WTC11 (cell line): Measurements from ENCODE around the gene NOL9.

ENCODE experiments used
- CREB1 ChIP-seq: sonication (generic); formaldehyde crosslinking; IDR thresholded peaks from 2 replicates; pipeline ENCODE4 v1.8.0; 2023; ENCODE audit warnings: mild to moderate bottlenecking, missing genetic modification reagents
- CTCF ChIP-seq: fragments of 200-600 bp; IDR thresholded peaks from 2 replicates; pipeline ENCODE4 v1.8.0; 2022; ENCODE audit warnings: antibody characterized with exemption
- ELF4 ChIP-seq: sonication (generic); formaldehyde crosslinking; IDR thresholded peaks from 2 replicates; pipeline ENCODE4 v1.8.1; 2022; ENCODE audit warnings: low read depth, mild to moderate bottlenecking, moderate library complexity, missing genetic modification reagents
- HMGXB4 ChIP-seq: sonication (generic); formaldehyde crosslinking; IDR thresholded peaks from 2 replicates; pipeline ENCODE4 v1.8.1; 2023; ENCODE audit warnings: mild to moderate bottlenecking, moderate library complexity, missing genetic modification reagents
- PREB ChIP-seq: sonication (generic); formaldehyde crosslinking; IDR thresholded peaks from 2 replicates; pipeline ENCODE4 v1.8.1; 2022; ENCODE audit warnings: mild to moderate bottlenecking, missing genetic modification reagents, moderate library complexity, borderline replicate concordance
- RELA ChIP-seq: sonication (generic); formaldehyde crosslinking; IDR thresholded peaks from 2 replicates; pipeline ENCODE4 v1.8.1; 2022; ENCODE audit warnings: missing genetic modification reagents, mild to moderate bottlenecking, borderline replicate concordance
- SMAD3 ChIP-seq: sonication (generic); formaldehyde crosslinking; IDR thresholded peaks from 2 replicates; pipeline ENCODE4 v1.8.0; 2022; ENCODE audit warnings: missing genetic modification reagents, mild to moderate bottlenecking, borderline replicate concordance
- SOX15 ChIP-seq: fragments of 250-450 bp; sonication (Bioruptor Pico); IDR thresholded peaks from 2 replicates; pipeline ENCODE4 v1.9.0; 2021; ENCODE audit warnings: mild to moderate bottlenecking
- SP1 ChIP-seq: sonication (generic); formaldehyde crosslinking; conservative IDR thresholded peaks from 2 replicates; pipeline ENCODE4 v1.8.1; 2022; ENCODE audit warnings: missing genetic modification reagents
- TCF7 ChIP-seq: sonication (generic); formaldehyde crosslinking; IDR thresholded peaks from 2 replicates; pipeline ENCODE4 v1.8.0; 2022; ENCODE audit warnings: mild to moderate bottlenecking, low read depth, missing genetic modification reagents, moderate library complexity
- ZBTB43 ChIP-seq: sonication (generic); formaldehyde crosslinking; IDR thresholded peaks from 2 replicates; pipeline ENCODE4 v1.8.1; 2023; ENCODE audit warnings: mild to moderate bottlenecking, missing genetic modification reagents
- ZNF423 ChIP-seq: fragments of 250-450 bp; sonication (Bioruptor Pico); IDR thresholded peaks from 2 replicates; pipeline ENCODE4 v2.1.2; 2022; ENCODE audit warnings: mild to moderate bottlenecking, moderate library complexity

GRCh38 chr1:6569033-6569432, 14.7 kb upstream of the NOL9 start:
- TF ChIP-seq SOX15, result no peak
- TF ChIP-seq CTCF, result no peak
- TF ChIP-seq RELA, result no peak
- no peak for TF ChIP-seq SP1 (CRISPR knock-in tag)
- TF ChIP-seq HMGXB4 (CRISPR knock-in tag), result no peak
- TF ChIP-seq ZBTB43 (CRISPR knock-in tag), result no peak
- no peak for TF ChIP-seq SMAD3
- TF ChIP-seq PREB (CRISPR knock-in tag), result no peak
- TF ChIP-seq ELF4 (CRISPR knock-in tag), result no peak
- TF ChIP-seq CREB1, result no peak
- TF ChIP-seq ZNF423 (CRISPR knock-in tag), result no peak
- TF ChIP-seq TCF7, result no peak
